OCI-LY7 (cell line): ENCODE results near the gene DAP. TPM values are rescaled to one million over a fixed set of nuclear protein-coding genes. Genes with fewer than 3 reads are reported as not detected.

ENCODE experiments used
- BruUV-seq: library from RNA; stranded (reverse); fragments of 400-500 nt; replicated peaks from 2 replicates; lab custom pipeline; 2021; lab: Mats Ljungman, UMichigan
- CTCF ChIA-PET: fragments of 300-600 bp; sonication (Branson Sonifier 250); formaldehyde crosslinking; loops from one replicate; lab custom pipeline; 2022; ENCODE audit warnings: antibody characterized with exemption; ENCODE audit not compliant: unreplicated experiment; lab: Charles Lee
- POLR2A ChIA-PET: fragments of 300-600 bp; sonication (Branson Sonifier 250); formaldehyde crosslinking; loops from one replicate; lab custom pipeline; 2022; ENCODE audit warnings: antibody characterized with exemption; lab: Charles Lee
- DNase-seq: peaks from one replicate; pipeline ENCODE4 v3.0.0-alpha.2; 2015; ENCODE audit warnings: low spot score
- H2AFZ ChIP-seq: fragments of 200-600 bp; sonication (generic), shearing (Covaris generic); 2 replicates; pipeline ENCODE4 v1.6.1; 2014; ENCODE audit warnings: mild to moderate bottlenecking, antibody characterized with exemption, low read length, moderate library complexity
- H3K27ac ChIP-seq: fragments of 200-600 bp; sonication (generic); 2 replicates; pipeline ENCODE4 v1.5.1; 2014; ENCODE audit warnings: mixed run types, low read depth, mild to moderate bottlenecking, moderate library complexity, low read length, inconsistent platforms; ENCODE audit not compliant: poor library complexity, severe bottlenecking
- H3K36me3 ChIP-seq: fragments of 200-600 bp; sonication (generic); 2 replicates; pipeline ENCODE4 v1.6.1; 2014; ENCODE audit warnings: mild to moderate bottlenecking, antibody characterized with exemption, low read length, moderate library complexity, mixed read lengths; ENCODE audit not compliant: insufficient read depth
- H3K4me1 ChIP-seq: fragments of 200-600 bp; sonication (generic); 2 replicates; pipeline ENCODE4 v1.5.1; 2014; ENCODE audit warnings: mild to moderate bottlenecking, low read length; ENCODE audit not compliant: insufficient read depth, poor library complexity, severe bottlenecking
- H3K4me2 ChIP-seq: fragments of 200-600 bp; sonication (generic); 2 replicates; pipeline ENCODE4 v1.6.1; 2014; ENCODE audit warnings: mild to moderate bottlenecking, low read length
- H3K4me3 ChIP-seq: fragments of 200-600 bp; sonication (generic); 2 replicates; pipeline ENCODE4 v1.5.1; 2014; ENCODE audit warnings: mild to moderate bottlenecking, low read depth, low read length; ENCODE audit not compliant: poor library complexity, severe bottlenecking
- H3K79me2 ChIP-seq: fragments of 200-600 bp; sonication (generic); 2 replicates; pipeline ENCODE4 v1.6.1; 2016; ENCODE audit warnings: low read depth, mild to moderate bottlenecking, low read length, moderate library complexity, mixed read lengths; ENCODE audit not compliant: insufficient read depth
- H3K9me2 ChIP-seq: fragments of 200-600 bp; sonication (generic); 2 replicates; pipeline ENCODE4 v1.6.1; 2016; ENCODE audit warnings: mild to moderate bottlenecking, low read length, mixed read lengths; ENCODE audit not compliant: insufficient read depth
- H3K9me3 ChIP-seq: fragments of 200-600 bp; sonication (generic); 2 replicates; pipeline ENCODE4 v1.6.1; 2014; ENCODE audit warnings: mild to moderate bottlenecking, mixed run types, low read length, mixed read lengths
- H4K20me1 ChIP-seq: fragments of 200-600 bp; sonication (generic); 2 replicates; pipeline ENCODE4 v1.6.1; 2014; ENCODE audit warnings: mild to moderate bottlenecking, antibody characterized with exemption, low read length, moderate library complexity, mixed read lengths; ENCODE audit not compliant: insufficient read depth
- EZH2phosphoT487 ChIP-seq: fragments of 200-600 bp; sonication (generic); IDR thresholded peaks from 2 replicates; pipeline ENCODE4 v1.6.1; 2018; ENCODE audit warnings: low read depth, borderline replicate concordance, mild to moderate bottlenecking, mixed run types, antibody characterized with exemption, low read length, moderate library complexity, mixed read lengths
- intact Hi-C: fragments of 100-400 bp; cut with micrococcal nuclease; formaldehyde crosslinking; loops from one replicate; pipeline ENCODE4 v1.10.0; 2022; ENCODE audit not compliant: unreplicated experiment
- total RNA-seq, 2 experiments: library from RNA; depleted of rRNA in 1 of 2; stranded (reverse); fragments of >200 nt in 1 of 2; shearing (Covaris generic) in 1 of 2; gene quantifications; 2 replicates each; pipeline ENCODE4 v1.2.3, GENCODE V29; 2014 to 2022
- TF ChIP-seq, protein P1 (sequence below): fragments of 200-600 bp; sonication (generic); conservative IDR thresholded peaks from 2 replicates; pipeline ENCODE4 v1.5.1; 2014; ENCODE audit warnings: mild to moderate bottlenecking, antibody characterized with exemption, low read length, moderate library complexity, mixed read lengths

Gene DAP
- total RNA-seq, 2 experiments from 2014 or later, result 21.5 to 96.1 TPM

- CTCF ChIA-PET, result interaction anchor here (1.4 to 1.5 kb wide), 2 partner anchors 10 to 54 kb away, joined by 3 to 5 read pairs; no protein-coding TSS in a partner anchor
- no peaks in the 10 kb centered on the region; the same call in 1 of the 2 replicates for H3K36me3 ChIP-seq
- no peaks in the 10 kb centered on the region for H3K9me2 ChIP-seq
- TF ChIP-seq, protein P1, sequence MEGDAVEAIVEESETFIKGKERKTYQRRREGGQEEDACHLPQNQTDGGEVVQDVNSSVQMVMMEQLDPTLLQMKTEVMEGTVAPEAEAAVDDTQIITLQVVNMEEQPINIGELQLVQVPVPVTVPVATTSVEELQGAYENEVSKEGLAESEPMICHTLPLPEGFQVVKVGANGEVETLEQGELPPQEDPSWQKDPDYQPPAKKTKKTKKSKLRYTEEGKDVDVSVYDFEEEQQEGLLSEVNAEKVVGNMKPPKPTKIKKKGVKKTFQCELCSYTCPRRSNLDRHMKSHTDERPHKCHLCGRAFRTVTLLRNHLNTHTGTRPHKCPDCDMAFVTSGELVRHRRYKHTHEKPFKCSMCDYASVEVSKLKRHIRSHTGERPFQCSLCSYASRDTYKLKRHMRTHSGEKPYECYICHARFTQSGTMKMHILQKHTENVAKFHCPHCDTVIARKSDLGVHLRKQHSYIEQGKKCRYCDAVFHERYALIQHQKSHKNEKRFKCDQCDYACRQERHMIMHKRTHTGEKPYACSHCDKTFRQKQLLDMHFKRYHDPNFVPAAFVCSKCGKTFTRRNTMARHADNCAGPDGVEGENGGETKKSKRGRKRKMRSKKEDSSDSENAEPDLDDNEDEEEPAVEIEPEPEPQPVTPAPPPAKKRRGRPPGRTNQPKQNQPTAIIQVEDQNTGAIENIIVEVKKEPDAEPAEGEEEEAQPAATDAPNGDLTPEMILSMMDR, result 0 out of 2 replicates have a peak, but pooled peaks have one; percentile 18
- TF ChIP-seq EZH2phosphoT487, result no peak
- H3K79me2 ChIP-seq, result peaks cover 4% of the 10 kb centered on the region; the same call in 1 of the 2 replicates
- no peaks in the 10 kb centered on the region for H4K20me1 ChIP-seq
- DNase-seq, result peak; percentile 95
- no peaks in the 10 kb centered on the region for H3K9me3 ChIP-seq
- BruUV-seq, result no TSS peak
- peak overlapping the region; percentile 18; the same call in 1 of the 2 replicates for H2AFZ ChIP-seq
- H3K4me3 ChIP-seq, result peak overlapping the region; percentile 60
- peak overlapping the region; percentile 86 for H3K4me2 ChIP-seq
- peak overlapping the region; percentile 95 for H3K27ac ChIP-seq
- POLR2A ChIA-PET, result interaction anchor here (0.7 to 1.7 kb wide), 4 partner anchors 50 to 130 kb away, joined by 3 to 7 read pairs (median 4); no protein-coding TSS in a partner anchor
- intact Hi-C loops, result loop anchor here (1.0 to 10.0 kb wide), 10 partner anchors 37 to 485 kb away; partner anchors contain the start of genes ANKRD33B, CCT5, DAP and MARCHF6
- peaks cover 78% of the 10 kb centered on the region for H3K4me1 ChIP-seq
Observed at GRCh38 chr5:10699987-10700386, 61.0 kb downstream of the DAP start.

DNA sequence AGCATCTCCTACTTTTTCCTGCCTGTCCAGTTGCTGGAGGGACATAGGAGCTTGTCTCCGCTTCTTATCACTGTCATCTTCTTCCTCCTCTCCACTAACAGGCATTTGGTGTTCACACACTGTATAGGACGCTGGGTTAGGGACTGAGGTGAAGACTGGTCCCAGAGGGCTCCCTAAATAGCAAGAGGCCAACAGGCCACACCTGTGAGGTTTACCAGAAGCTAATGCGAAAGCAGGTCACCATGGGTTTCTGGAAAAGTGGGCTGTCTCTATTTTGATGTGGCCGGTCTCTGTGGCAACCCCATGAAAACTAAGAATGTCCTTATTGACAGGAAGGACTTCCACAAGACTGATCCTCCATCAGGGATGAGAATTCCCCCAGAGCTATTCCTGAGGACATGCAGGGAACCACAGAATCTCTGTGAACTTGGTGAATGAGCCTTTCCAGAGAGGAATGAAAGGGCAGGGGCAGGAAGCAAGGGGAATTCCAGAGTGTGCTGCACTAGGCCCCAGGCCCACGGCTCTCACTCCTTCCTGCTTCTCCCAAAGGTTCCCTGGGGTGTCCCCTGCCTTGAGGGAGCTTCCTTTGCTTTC, 61.7 kb downstream of the DAP start:
- Histone ChIP-seq H3K9me3 (no peaks in the 10 kb centered on the region), H3K79me2 (peaks cover 4% of the 10 kb centered on the region; the same call in 1 of the 2 replicates), H3K4me2 (peak overlapping the region; percentile 86), H4K20me1 (no peaks in the 10 kb centered on the region), H3K36me3 (no peaks in the 10 kb centered on the region; the same call in 1 of the 2 replicates), H3K4me1 (peaks cover 75% of the 10 kb centered on the region), H3K9me2 (no peaks in the 10 kb centered on the region), H3K27ac (peak overlapping the region; percentile 95), H3K4me3 (peak overlapping the region; percentile 60), H2AFZ (no peak overlapping the region; the same call in 1 of the 2 replicates)
- ChIA-PET POLR2A (interaction anchor here (1.0 to 1.7 kb wide), 3 partner anchors 50 to 129 kb away, joined by 3 to 7 read pairs (median 6); no protein-coding TSS in a partner anchor), CTCF (interaction anchor here (0.6 to 1.5 kb wide), 3 partner anchors 9 to 62 kb away, joined by 3 to 5 read pairs (median 3); partner anchors contain the start of gene DAP)
- TF ChIP-seq, protein P1, result no peak
- TF ChIP-seq EZH2phosphoT487, result no peak
- TSS peak; percentile 42 for BruUV-seq
- intact Hi-C loops, result loop anchor here (2.0 to 10.0 kb wide), 5 partner anchors 78 to 485 kb away; partner anchors contain the start of gene ANKRD33B
- peak; percentile 83 for DNase-seq
